ENCODE data around the gene RAB11B.
A peak's percentile ranks its signal among the peaks of the same experiment; 100 is the strongest.
"Not testable (repeated sequence)": the region's sequence is repeated elsewhere in the genome, so short reads cannot be mapped to it uniquely, and the experiment has no call there.

The RAB11B gene

DNA sequence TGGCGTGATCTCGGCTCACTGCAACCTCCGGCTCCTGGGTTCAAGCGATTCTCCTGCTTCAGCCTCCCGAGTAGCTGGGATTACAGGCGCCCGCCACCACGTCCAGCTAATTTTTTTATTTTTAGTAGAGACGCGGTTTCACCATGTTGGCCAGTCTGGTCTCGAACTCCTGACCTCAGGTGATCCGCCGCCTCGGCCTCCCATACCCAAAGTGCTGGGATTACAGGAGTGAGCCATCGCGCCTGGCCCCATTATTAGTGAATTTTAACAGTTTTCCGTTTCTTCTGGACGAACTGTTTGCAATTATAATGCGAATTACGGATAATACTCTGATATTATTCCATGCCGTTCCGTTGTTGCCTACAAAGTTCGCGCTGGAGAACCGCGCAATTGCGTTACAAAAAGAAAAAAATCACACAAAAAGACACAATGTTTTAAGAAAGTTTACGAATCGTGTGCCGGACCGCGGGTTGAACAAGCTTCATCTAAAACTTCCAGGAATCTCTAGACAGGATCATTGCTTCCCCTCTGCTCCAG lies 54.0 kb downstream of the RAB11B start:
- Histone ChIP-seq H3K4me1 (ENCODE audit: insufficient read depth, low read length) (peaks cover 35% of the 10 kb centered on the region), H3K27ac (ENCODE audit: low read depth, low read length) (peak overlapping the region; percentile 87), H3K4me3 (ENCODE audit: low read length) (peak overlapping the region; percentile 89), H3K36me3 (ENCODE audit: insufficient read depth, low read length) (peaks cover 22% of the 10 kb centered on the region), H3K9ac (ENCODE audit: low read depth, low read length) (peak overlapping the region; percentile 99)
- WGBS = 45% methylated on average over 32 of the region's 32 CpGs
- H3K9me3 ChIP-seq (ENCODE audit: insufficient read depth, low read depth, low read length); H3K27me3 ChIP-seq (ENCODE audit: insufficient read depth, low read length): not testable (repeated sequence)

DNA sequence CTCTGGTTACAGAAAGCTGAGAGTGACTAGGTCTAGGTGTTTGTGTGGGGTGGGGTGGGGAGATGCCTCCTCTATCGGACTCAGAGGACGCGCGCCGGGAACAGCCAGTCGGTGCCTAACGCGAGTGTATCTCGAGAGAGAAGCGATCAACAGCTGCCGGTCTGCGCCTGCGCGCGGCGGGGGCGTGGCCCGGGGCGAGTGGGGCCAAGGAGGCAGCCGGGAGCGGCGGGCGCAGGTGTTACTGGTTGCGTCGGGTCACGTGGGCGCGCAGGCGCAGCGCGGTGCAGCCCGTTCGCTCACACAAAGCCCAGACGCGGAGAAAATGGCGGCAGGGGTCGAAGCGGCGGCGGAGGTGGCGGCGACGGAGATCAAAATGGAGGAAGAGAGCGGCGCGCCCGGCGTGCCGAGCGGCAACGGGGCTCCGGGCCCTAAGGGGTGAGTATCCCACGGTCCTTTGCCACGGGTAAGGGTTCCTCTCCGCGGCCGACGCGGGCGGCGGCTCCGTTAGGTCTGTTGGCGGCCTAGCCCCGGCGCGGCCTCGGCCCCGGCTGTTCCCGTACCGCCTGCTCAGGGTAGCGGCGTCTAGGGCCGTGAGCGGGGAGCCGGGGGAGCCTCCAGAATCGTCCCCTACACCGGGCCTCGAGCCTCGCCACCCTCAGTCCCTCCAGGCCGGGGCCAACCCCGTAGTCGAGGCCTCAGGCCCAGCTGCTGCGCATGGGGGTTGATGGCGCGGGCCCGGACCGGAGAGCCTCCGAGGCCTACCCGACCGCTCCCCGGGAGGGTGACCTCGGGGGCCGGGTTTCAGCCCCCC lies 54.7 kb downstream of the RAB11B start, which contains the start of gene HNRNPM:
Gene HNRNPM (plus strand): TSS at position 299 of the 811 bp plus-strand sequence. CDS start 24 bp downstream, at position 323.
- no peaks in the 10 kb centered on the region for H3K27me3 ChIP-seq (ENCODE audit: insufficient read depth, low read length)
- peaks cover 22% of the 10 kb centered on the region for H3K36me3 ChIP-seq (ENCODE audit: insufficient read depth, low read length)
- peaks cover 40% of the 10 kb centered on the region for H3K4me1 ChIP-seq (ENCODE audit: insufficient read depth, low read length)
- H3K4me3 ChIP-seq (ENCODE audit: low read length) = peak within 1 kb of the TSS; percentile 89
- H3K9ac ChIP-seq (ENCODE audit: low read depth, low read length) = peak within 1 kb of the TSS; percentile 99
- H3K9me3 ChIP-seq (ENCODE audit: insufficient read depth, low read depth, low read length) = no peaks in the 10 kb centered on the region
- H3K27ac ChIP-seq (ENCODE audit: low read depth, low read length) = peak within 1 kb of the TSS; percentile 95
- under 1% methylated on average over 93 of the region's 93 CpGs for WGBS

DNA sequence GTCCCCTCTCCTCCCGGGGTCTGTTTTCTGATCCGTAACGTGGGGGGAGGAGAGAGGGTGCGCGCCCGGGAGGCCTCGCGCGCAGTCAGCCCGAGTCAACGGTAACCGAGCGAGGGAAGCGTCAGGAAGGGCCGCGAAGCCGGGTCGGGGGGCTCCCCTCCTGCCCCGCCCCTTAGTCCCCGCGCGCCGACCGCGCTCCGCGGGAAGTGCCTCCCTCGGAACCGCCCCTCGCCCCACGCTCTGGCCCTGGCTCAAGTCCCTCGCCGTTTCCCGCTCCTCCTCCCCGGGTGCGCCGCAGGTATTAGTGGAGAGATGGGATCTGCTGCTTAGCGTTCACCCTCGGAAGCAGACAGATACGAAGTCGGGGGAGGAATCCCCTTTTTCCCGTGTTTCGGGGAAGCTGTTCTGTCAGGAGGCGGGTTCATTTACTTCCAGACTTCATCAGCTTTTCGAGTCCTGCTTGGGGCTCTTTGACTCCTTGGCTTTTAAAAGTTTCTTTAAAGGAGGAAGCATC lies 55.4 kb downstream of the RAB11B start:
- Histone ChIP-seq H3K27ac (ENCODE audit: low read depth, low read length) (peak overlapping the region; percentile 95), H3K36me3 (ENCODE audit: insufficient read depth, low read length) (peaks cover 22% of the 10 kb centered on the region), H3K4me1 (ENCODE audit: insufficient read depth, low read length) (peaks cover 45% of the 10 kb centered on the region), H3K4me3 (ENCODE audit: low read length) (peak overlapping the region; percentile 89), H3K27me3 (ENCODE audit: insufficient read depth, low read length) (no peaks in the 10 kb centered on the region), H3K9ac (ENCODE audit: low read depth, low read length) (peak overlapping the region; percentile 99), H3K9me3 (ENCODE audit: insufficient read depth, low read depth, low read length) (no peaks in the 10 kb centered on the region)
- WGBS = under 1% methylated on average over 44 of the region's 45 CpGs

DNA sequence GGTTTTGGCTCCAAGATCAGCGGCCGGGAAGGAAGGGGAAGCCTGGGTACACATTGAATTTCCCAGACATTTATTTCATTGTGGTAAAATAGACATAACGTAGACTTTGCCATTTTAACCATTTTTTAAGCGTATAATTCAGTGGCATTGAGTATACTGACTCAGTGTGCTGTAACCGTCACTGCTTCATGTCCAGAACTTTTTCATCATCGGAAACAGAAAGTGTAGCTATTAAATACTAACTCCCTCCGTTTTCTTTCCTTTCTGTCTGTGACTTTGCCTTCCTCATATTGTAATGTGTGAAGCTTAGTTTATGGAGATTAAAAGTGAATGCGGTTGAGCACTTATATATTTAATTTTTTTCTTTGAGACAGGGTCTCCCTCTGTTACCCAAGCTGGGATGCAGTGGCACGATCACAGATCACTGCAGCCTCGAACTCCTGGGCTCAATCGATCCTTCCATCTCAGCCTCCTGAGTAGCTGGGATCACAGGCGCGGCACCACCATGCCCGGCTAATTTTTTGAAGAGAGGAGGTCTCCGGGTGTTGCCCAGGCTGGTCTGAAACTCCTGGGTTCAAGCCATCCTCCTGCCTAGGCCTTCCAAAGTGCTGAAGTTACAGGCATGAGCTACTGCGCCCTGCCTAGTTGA lies 56.0 kb downstream of the RAB11B start:
- Histone ChIP-seq H3K9ac (ENCODE audit: low read depth, low read length) (peak overlapping the region; percentile 99), H3K27me3 (ENCODE audit: insufficient read depth, low read length) (no peaks in the 10 kb centered on the region), H3K36me3 (ENCODE audit: insufficient read depth, low read length) (peaks cover 22% of the 10 kb centered on the region), H3K4me1 (ENCODE audit: insufficient read depth, low read length) (peaks cover 44% of the 10 kb centered on the region), H3K27ac (ENCODE audit: low read depth, low read length) (peak overlapping the region; percentile 95), H3K4me3 (ENCODE audit: low read length) (peak overlapping the region; percentile 89), H3K9me3 (ENCODE audit: insufficient read depth, low read depth, low read length) (no peaks in the 10 kb centered on the region)
- WGBS = 24% methylated on average over 15 of the region's 16 CpGs

DNA sequence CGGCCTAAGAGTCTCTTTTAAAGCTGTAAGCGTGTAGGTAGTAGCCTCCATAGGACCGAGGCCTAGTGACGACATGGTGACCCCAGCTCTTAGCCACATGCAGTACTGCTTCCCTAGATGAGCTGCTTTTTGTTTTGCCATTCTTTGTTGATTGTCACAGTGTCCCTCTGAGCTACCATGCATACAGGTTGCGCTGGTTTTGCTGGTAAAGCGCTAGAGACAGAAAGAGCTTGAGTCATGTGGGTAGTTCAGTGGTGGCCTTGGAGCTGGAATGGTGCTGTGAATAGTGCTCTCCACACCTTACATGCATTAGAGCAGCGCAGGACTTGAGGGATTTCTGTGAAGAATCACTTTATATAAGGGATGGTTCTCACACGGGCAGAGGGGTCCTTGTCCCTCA lies 59.7 kb downstream of the RAB11B start:
- Histone ChIP-seq H3K4me3 (ENCODE audit: low read length) (0 out of 2 replicates have a peak overlapping the region, but pooled peaks have one; percentile 4), H3K27ac (ENCODE audit: low read depth, low read length) (0 out of 2 replicates have a peak overlapping the region, but pooled peaks have one; percentile 9), H3K36me3 (ENCODE audit: insufficient read depth, low read length) (peaks cover 47% of the 10 kb centered on the region), H3K27me3 (ENCODE audit: insufficient read depth, low read length) (no peaks in the 10 kb centered on the region), H3K9ac (ENCODE audit: low read depth, low read length) (no peak overlapping the region), H3K9me3 (ENCODE audit: insufficient read depth, low read depth, low read length) (no peaks in the 10 kb centered on the region), H3K4me1 (ENCODE audit: insufficient read depth, low read length) (peaks cover 56% of the 10 kb centered on the region)
- 80% methylated on average over 7 of the region's 8 CpGs for WGBS

DNA sequence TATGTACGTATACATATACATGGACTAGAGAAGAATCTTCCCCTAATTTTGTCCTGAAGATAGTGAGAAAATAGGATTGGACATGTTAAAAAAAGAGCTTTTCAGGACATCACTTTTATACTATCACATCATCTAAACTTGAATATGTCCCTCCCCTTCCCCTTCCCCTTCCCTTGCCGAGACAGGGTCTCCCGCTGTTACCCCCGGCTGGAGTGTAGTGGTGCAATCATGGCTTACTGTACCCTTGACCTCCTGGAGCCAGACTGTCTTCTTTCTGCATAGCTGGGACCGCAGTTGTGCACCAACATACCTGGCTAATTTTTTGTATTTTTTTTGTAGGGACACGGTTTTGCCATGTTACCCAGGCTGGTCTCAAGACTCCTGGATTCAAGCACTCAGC lies 61.2 kb downstream of the RAB11B start:
- Histone ChIP-seq H3K27ac (ENCODE audit: low read depth, low read length) (no peak overlapping the region), H3K27me3 (ENCODE audit: insufficient read depth, low read length) (no peaks in the 10 kb centered on the region), H3K4me3 (ENCODE audit: low read length) (no peak overlapping the region), H3K36me3 (ENCODE audit: insufficient read depth, low read length) (peaks cover 57% of the 10 kb centered on the region), H3K4me1 (ENCODE audit: insufficient read depth, low read length) (peaks cover 64% of the 10 kb centered on the region), H3K9me3 (ENCODE audit: insufficient read depth, low read depth, low read length) (no peaks in the 10 kb centered on the region), H3K9ac (ENCODE audit: low read depth, low read length) (no peak overlapping the region)
- 72% methylated on average over 6 of the region's 6 CpGs for WGBS

DNA sequence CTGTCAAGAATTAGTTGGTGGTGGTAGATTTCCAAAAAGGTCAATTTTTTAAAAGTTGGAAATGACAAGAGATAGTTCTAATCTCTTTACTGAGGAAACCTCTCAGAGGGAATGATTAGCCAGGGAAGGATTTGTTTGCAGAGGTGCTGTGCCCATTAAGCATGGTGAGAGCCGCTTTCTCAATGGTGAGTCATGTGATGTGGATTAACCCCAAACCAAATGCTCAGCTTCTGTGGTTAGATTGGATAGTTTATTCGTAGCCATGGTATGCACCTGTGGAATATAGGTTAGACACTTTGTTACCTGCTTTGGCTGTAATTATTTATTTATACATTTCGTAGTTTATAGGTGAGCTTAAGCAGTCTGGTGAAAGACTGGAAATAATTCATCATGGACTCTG lies 61.7 kb downstream of the RAB11B start:
- H3K4me1 ChIP-seq (ENCODE audit: insufficient read depth, low read length) = peaks cover 64% of the 10 kb centered on the region
- H3K27ac ChIP-seq (ENCODE audit: low read depth, low read length) = no peak overlapping the region
- 82% methylated on average over 3 of the region's 3 CpGs for WGBS

DNA sequence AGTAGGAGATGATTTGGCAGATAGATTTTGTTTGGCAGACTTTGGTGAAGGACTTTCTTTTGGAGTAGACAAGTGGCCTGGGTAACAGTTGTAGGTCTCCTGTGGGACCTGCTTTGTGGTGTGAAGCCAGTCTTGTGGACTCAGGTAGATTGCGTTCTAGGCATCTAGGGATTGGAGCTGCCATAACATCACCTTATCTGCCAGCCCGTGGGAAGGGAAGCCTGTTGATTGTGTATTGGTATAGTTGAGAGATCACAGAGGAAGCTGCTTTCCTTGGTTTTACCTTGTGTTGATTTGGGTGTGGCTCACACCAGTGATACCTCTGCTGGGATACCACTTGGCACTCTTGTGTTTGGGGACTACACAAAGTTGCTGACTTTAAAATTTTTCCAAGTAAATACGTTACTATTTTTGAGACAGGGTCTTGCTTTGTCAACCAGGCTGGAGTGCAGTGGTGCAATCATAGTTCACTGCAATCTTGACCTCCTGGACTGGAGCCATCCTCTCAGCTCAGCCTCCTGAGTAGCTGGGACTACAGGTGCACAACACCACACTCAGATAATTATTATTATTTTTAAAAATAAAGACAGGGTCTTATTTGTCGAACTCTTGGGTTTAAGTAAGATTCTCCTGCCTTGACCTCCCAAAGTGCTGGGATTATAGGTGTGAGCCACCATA lies 62.4 kb downstream of the RAB11B start:
- WGBS = 90% methylated on average over 4 of the region's 4 CpGs
- peaks cover 65% of the 10 kb centered on the region for H3K4me1 ChIP-seq (ENCODE audit: insufficient read depth, low read length)
- no peak overlapping the region for H3K27ac ChIP-seq (ENCODE audit: low read depth, low read length)

More for the DNA sequence above, 61.7 kb downstream of the RAB11B start:
- H3K4me3 ChIP-seq (ENCODE audit: low read length) = no peak overlapping the region
- no peaks in the 10 kb centered on the region for H3K27me3 ChIP-seq (ENCODE audit: insufficient read depth, low read length)
- H3K9me3 ChIP-seq (ENCODE audit: insufficient read depth, low read depth, low read length) = no peaks in the 10 kb centered on the region
- no peak overlapping the region for H3K9ac ChIP-seq (ENCODE audit: low read depth, low read length)
- peaks cover 57% of the 10 kb centered on the region for H3K36me3 ChIP-seq (ENCODE audit: insufficient read depth, low read length)

DNA sequence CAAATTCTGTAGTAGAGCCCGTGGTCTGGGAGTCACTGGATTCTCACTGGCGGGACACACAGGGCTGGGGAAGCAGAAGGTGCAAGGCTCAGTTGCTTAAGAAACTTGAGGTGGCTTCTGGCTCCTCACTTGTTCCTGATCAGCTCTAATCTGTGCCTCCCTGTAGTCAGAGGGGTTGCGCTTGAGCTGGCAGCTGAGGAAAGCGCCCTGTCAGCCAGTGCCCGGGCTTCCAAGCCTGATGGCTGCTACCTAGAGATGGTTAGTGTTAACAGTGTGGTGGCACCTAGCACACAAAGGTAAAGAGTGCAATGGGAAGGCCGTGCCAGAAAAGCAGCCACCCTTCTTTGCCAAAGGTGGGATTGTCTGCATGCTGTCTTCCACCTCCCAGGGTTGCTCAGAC lies 63.5 kb downstream of the RAB11B start:
- H3K27me3 ChIP-seq (ENCODE audit: insufficient read depth, low read length) = no peaks in the 10 kb centered on the region
- no peak overlapping the region for H3K27ac ChIP-seq (ENCODE audit: low read depth, low read length)
- no peak overlapping the region for H3K9ac ChIP-seq (ENCODE audit: low read depth, low read length)
- H3K4me1 ChIP-seq (ENCODE audit: insufficient read depth, low read length) = peaks cover 65% of the 10 kb centered on the region
- H3K4me3 ChIP-seq (ENCODE audit: low read length) = no peak overlapping the region
- peaks cover 63% of the 10 kb centered on the region for H3K36me3 ChIP-seq (ENCODE audit: insufficient read depth, low read length)
- H3K9me3 ChIP-seq (ENCODE audit: insufficient read depth, low read depth, low read length) = no peaks in the 10 kb centered on the region
- 89% methylated on average over 6 of the region's 6 CpGs for WGBS

More for the DNA sequence above, 62.4 kb downstream of the RAB11B start:
- Histone ChIP-seq H3K36me3 (ENCODE audit: insufficient read depth, low read length) (peaks cover 57% of the 10 kb centered on the region), H3K27me3 (ENCODE audit: insufficient read depth, low read length) (no peaks in the 10 kb centered on the region), H3K4me3 (ENCODE audit: low read length) (no peak overlapping the region), H3K9ac (ENCODE audit: low read depth, low read length) (no peak overlapping the region), H3K9me3 (ENCODE audit: insufficient read depth, low read depth, low read length) (no peaks in the 10 kb centered on the region)

Data from HUES64 (cell line).